ENCODE data around the gene TMEM233.
A peak's percentile ranks its signal among the peaks of the same experiment; 100 is the strongest.

Gene TMEM233

GRCh38 chr12:119593578-119594398 lies at the start of gene TMEM233:
Gene TMEM233 (plus strand): TSS chr12:119593774. CDS start chr12:119593849, 75 bp downstream.
- no peak for DNase-seq

GRCh38 chr12:119544765-119545625 lies 48.6 kb upstream of the TMEM233 start:
- DNase-seq = peak; percentile 69

- DNase-seq = no peak
Measured at GRCh38 chr12:119546340-119546739, 47.2 kb upstream of the TMEM233 start.

- no peak for DNase-seq
Measured at GRCh38 chr12:119547001-119547400, 46.6 kb upstream of the TMEM233 start.

- no peak for DNase-seq
Measured at GRCh38 chr12:119556854-119557253, 36.7 kb upstream of the TMEM233 start.

- no peak for DNase-seq
Measured at GRCh38 chr12:119565404-119565803, 28.2 kb upstream of the TMEM233 start.

- no peak for DNase-seq
Measured at GRCh38 chr12:119570771-119571170, 22.8 kb upstream of the TMEM233 start.

GRCh38 chr12:119573086-119573485 lies 20.5 kb upstream of the TMEM233 start:
- DNase-seq = no peak

- DNase-seq = no peak
Measured at GRCh38 chr12:119574255-119574654, 19.3 kb upstream of the TMEM233 start.

GRCh38 chr12:119576118-119576810 lies 17.3 kb upstream of the TMEM233 start:
- no peak for DNase-seq

- no peak for DNase-seq
Measured at GRCh38 chr12:119576915-119577314, 16.7 kb upstream of the TMEM233 start.

GRCh38 chr12:119578112-119578511 lies 15.5 kb upstream of the TMEM233 start:
- DNase-seq = no peak

- no peak for DNase-seq
Measured at GRCh38 chr12:119589097-119589496, 4.5 kb upstream of the TMEM233 start.

- DNase-seq = no peak
Measured at GRCh38 chr12:119589634-119590033, 3.9 kb upstream of the TMEM233 start.

GRCh38 chr12:119592232-119592631 lies 1.3 kb upstream of the TMEM233 start:
- no peak for DNase-seq

- no peak for DNase-seq
Measured at GRCh38 chr12:119594399-119594730, 791 bp downstream of the TMEM233 start.

GRCh38 chr12:119594772-119595445 lies 1.3 kb downstream of the TMEM233 start:
- DNase-seq = no peak

GRCh38 chr12:119598159-119598558 lies 4.6 kb downstream of the TMEM233 start:
- DNase-seq = no peak

GRCh38 chr12:119601877-119602733 lies 8.5 kb downstream of the TMEM233 start:
- no peak for DNase-seq

GRCh38 chr12:119602734-119603094 lies 9.1 kb downstream of the TMEM233 start:
- DNase-seq = no peak

GRCh38 chr12:119603767-119604166 lies 10.2 kb downstream of the TMEM233 start:
- DNase-seq = no peak

GRCh38 chr12:119609358-119609757 lies 15.8 kb downstream of the TMEM233 start:
- DNase-seq = no peak

Measured in activated CD8-positive, alpha-beta memory T cell treated with anti-CD3 and anti-CD28 coated beads for 24 hours (primary cell).